Spleen (tissue), 7 donors: ENCODE data around the gene FHL1.

Experiments used
- POLR2A ChIP-seq, 3 donors: fragments of 450-650 bp; IDR thresholded peaks; one replicate each; pipeline ENCODE4 v1.5.1; 2017; ENCODE audit warnings: antibody characterized with exemption in 3 of 3, mild to moderate bottlenecking in 1 of 3
- TF ChIP-seq, protein P1 (sequence below), 11 experiments: fragments of 200-600 bp in 7 of 11; fragments of 450-650 bp in 4 of 11; sonication (generic) in 4 of 11; IDR thresholded peaks in 8 of 11; conservative IDR thresholded peaks in 3 of 11; 1 replicate in 7 of 11; 2 replicates in 4 of 11; pipeline versions ENCODE4 v1.4.0 to v1.8.0; 2016 to 2021; ENCODE audit warnings: antibody characterized with exemption in 11 of 11, inconsistent platforms in 4 of 11, mild to moderate bottlenecking in 1 of 11
- donor health status: DM: no; HTN: no; CAD: no; lungs with moderate emphysema.
- donor health status: DM: no; HTN: no; CAD: no.
- donor health status: DM: no; HTN: no; CAD: no.

DNA sequence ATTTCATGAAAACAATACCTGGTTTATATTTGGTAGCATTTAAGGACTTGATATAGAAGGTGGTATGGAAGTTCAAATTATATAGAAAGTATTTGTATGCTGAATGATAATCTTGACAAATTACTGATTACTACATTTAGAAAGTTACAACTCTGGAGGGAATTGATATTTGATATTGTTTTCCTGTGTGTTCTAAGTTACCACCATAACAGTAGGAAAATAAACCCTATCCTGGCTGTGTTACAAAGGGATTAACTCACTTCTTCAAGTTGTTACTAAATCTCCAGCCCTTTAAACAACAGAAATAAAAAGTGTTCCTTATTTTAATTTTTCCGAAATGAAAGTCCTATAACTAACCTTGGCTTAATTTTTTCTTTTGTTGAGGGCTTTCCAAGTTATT, 36.6 kb downstream of the FHL1 start:
- no peak for TF ChIP-seq POLR2A (IDR thresholded peaks at IDR 0.05)
- TF ChIP-seq, protein P1, sequence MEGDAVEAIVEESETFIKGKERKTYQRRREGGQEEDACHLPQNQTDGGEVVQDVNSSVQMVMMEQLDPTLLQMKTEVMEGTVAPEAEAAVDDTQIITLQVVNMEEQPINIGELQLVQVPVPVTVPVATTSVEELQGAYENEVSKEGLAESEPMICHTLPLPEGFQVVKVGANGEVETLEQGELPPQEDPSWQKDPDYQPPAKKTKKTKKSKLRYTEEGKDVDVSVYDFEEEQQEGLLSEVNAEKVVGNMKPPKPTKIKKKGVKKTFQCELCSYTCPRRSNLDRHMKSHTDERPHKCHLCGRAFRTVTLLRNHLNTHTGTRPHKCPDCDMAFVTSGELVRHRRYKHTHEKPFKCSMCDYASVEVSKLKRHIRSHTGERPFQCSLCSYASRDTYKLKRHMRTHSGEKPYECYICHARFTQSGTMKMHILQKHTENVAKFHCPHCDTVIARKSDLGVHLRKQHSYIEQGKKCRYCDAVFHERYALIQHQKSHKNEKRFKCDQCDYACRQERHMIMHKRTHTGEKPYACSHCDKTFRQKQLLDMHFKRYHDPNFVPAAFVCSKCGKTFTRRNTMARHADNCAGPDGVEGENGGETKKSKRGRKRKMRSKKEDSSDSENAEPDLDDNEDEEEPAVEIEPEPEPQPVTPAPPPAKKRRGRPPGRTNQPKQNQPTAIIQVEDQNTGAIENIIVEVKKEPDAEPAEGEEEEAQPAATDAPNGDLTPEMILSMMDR (IDR thresholded peaks at IDR 0.05 in 8 of 11, conservative IDR thresholded peaks at IDR 0.05 in 3 of 11) = no peak
